IMR-90 (cell line): ENCODE data around the gene BEGAIN. TPM values are rescaled to one million over a fixed set of nuclear protein-coding genes. Genes with fewer than 3 reads are reported as not detected.

Source experiments
- ATAC-seq: fragments of 200-7000 bp; cut with Tn5 transposase; 2 replicates; pipeline ENCODE4 v1.9.1; 2020; ENCODE audit warnings: low read depth, mild to moderate bottlenecking, moderate library complexity
- BruUV-seq: library from RNA; stranded (reverse); fragments of 400-500 nt; replicated peaks from 2 replicates; lab custom pipeline; 2021; lab: Mats Ljungman, UMichigan
- CTCF ChIA-PET: fragments of 300-600 bp; formaldehyde crosslinking; extraction: SDS; loops from one replicate; lab custom pipeline; 2021; ENCODE audit warnings: antibody characterized with exemption; lab: Yijun Ruan, JAX
- POLR2A ChIA-PET: fragments of 300-600 bp; sonication (Branson Sonifier 250); formaldehyde crosslinking; loops from one replicate; lab custom pipeline; 2022; ENCODE audit warnings: antibody characterized with exemption; ENCODE audit not compliant: unreplicated experiment; lab: Charles Lee
- DNase-seq: peaks from one replicate; pipeline ENCODE4 v3.0.0; 2013
- H2AFZ ChIP-seq: replicated peaks from 2 replicates; pipeline ENCODE3; 2013; ENCODE audit warnings: low read length, mild to moderate bottlenecking; ENCODE audit not compliant: poor library complexity
- H2AK5ac ChIP-seq: 2 replicates; pipeline ENCODE4 v1.6.1; 2013; ENCODE audit warnings: low read depth, low read length, inconsistent platforms
- H2AK9ac ChIP-seq: replicated peaks from 2 replicates; pipeline ENCODE3; 2013; ENCODE audit warnings: mild to moderate bottlenecking, low read depth, low read length, moderate library complexity; ENCODE audit not compliant: poor library complexity
- H2BK120ac ChIP-seq: 2 replicates; pipeline ENCODE4 v1.6.1; 2013; ENCODE audit warnings: low read depth, low read length, inconsistent platforms
- H2BK15ac ChIP-seq: 3 replicates; pipeline ENCODE4 v1.6.1; 2013; ENCODE audit warnings: low read depth, low read length, inconsistent platforms
- H2BK20ac ChIP-seq: 2 replicates; pipeline ENCODE4 v1.6.1; 2013; ENCODE audit warnings: low read depth, mild to moderate bottlenecking, inconsistent platforms, low read length, moderate library complexity
- H2BK5ac ChIP-seq: 2 replicates; pipeline ENCODE4 v1.6.1; 2013; ENCODE audit warnings: mild to moderate bottlenecking, low read depth, low read length, inconsistent platforms; ENCODE audit not compliant: poor library complexity, severe bottlenecking
- H3K14ac ChIP-seq: replicated peaks from 2 replicates; pipeline ENCODE4 v1.6.1; 2013; ENCODE audit warnings: low read depth, low read length, inconsistent platforms
- H3K18ac ChIP-seq: 2 replicates; pipeline ENCODE4 v1.6.1; 2013; ENCODE audit warnings: low read depth, low read length, control low read depth
- H3K23ac ChIP-seq: 2 replicates; pipeline ENCODE4 v1.6.1; 2013; ENCODE audit warnings: low read depth, low read length, inconsistent platforms
- H3K27ac ChIP-seq: 2 replicates; pipeline ENCODE4 v1.5.1; 2013; ENCODE audit warnings: mild to moderate bottlenecking, control low read depth, low read length; ENCODE audit not compliant: insufficient read depth
- H3K27me3 ChIP-seq: 2 replicates; pipeline ENCODE4 v1.6.1; 2013; ENCODE audit warnings: low read length; ENCODE audit not compliant: control insufficient read depth, insufficient read depth
- H3K36me3 ChIP-seq: 2 replicates; pipeline ENCODE4 v1.6.1; 2013; ENCODE audit warnings: low read length, mixed read lengths; ENCODE audit not compliant: control insufficient read depth, insufficient read depth
- H3K4ac ChIP-seq: 2 replicates; pipeline ENCODE4 v1.6.1; 2013; ENCODE audit warnings: low read depth, low read length, inconsistent platforms
- H3K4me1 ChIP-seq: 2 replicates; pipeline ENCODE4 v1.6.1; 2013; ENCODE audit warnings: low read length, mixed read lengths; ENCODE audit not compliant: control insufficient read depth, insufficient read depth
- H3K4me2 ChIP-seq: 2 replicates; pipeline ENCODE4 v1.6.1; 2013; ENCODE audit warnings: low read depth, mild to moderate bottlenecking, control low read depth, low read length, moderate library complexity
- H3K4me3 ChIP-seq: 2 replicates; pipeline ENCODE4 v1.5.1; 2013; ENCODE audit warnings: low read depth, mild to moderate bottlenecking, control low read depth, low read length, moderate library complexity; ENCODE audit not compliant: insufficient read depth
- H3K56ac ChIP-seq: 2 replicates; pipeline ENCODE4 v1.6.1; 2013; ENCODE audit warnings: low read length, inconsistent platforms; ENCODE audit not compliant: insufficient read depth; ENCODE audit errors: extremely low read depth
- H3K79me1 ChIP-seq, 2 experiments: 2 replicates each; pipeline ENCODE4 v1.6.1; 2013; ENCODE audit warnings: low read length in 2 of 2, inconsistent platforms in 1 of 2, low read depth in 1 of 2
- H3K9ac ChIP-seq: 2 replicates; pipeline ENCODE4 v1.6.1; 2013; ENCODE audit warnings: low read depth, low read length, control low read depth
- H3K9me1 ChIP-seq: 2 replicates; pipeline ENCODE4 v1.6.1; 2013; ENCODE audit warnings: low read length, inconsistent platforms; ENCODE audit not compliant: insufficient read depth
- H3K9me3 ChIP-seq: 2 replicates; pipeline ENCODE4 v1.6.1; 2013; ENCODE audit warnings: low read length; ENCODE audit not compliant: control insufficient read depth, insufficient read depth
- H4K20me1 ChIP-seq: 2 replicates; pipeline ENCODE4 v1.6.1; 2013; ENCODE audit warnings: low read length, inconsistent platforms; ENCODE audit not compliant: insufficient read depth
- H4K5ac ChIP-seq: 2 replicates; pipeline ENCODE4 v1.6.1; 2013; ENCODE audit warnings: mild to moderate bottlenecking, low read depth, low read length, control low read depth
- H4K8ac ChIP-seq, 2 experiments: 2 replicates each; pipeline ENCODE4 v1.6.1; 2013; ENCODE audit warnings: low read depth in 2 of 2, low read length in 2 of 2, control low read depth in 1 of 2, inconsistent platforms in 1 of 2
- H4K91ac ChIP-seq: 2 replicates; pipeline ENCODE4 v1.6.1; 2013; ENCODE audit warnings: low read depth, low read length, inconsistent platforms; ENCODE audit not compliant: insufficient read depth
- BHLHE40 ChIP-seq: fragments of 150-350 bp; IDR thresholded peaks from 2 replicates; pipeline ENCODE4 v1.6.1; 2016; ENCODE audit warnings: mild to moderate bottlenecking, low read depth, low read length
- CEBPB ChIP-seq: IDR thresholded peaks from 2 replicates; pipeline ENCODE4 v1.6.1; 2012; ENCODE audit warnings: low read depth, low read length, improper control_type of control experiment
- CHD1 ChIP-seq: IDR thresholded peaks from 2 replicates; pipeline ENCODE4 v1.6.1; 2012; ENCODE audit warnings: low read depth, low read length, improper control_type of control experiment
- CTCF ChIP-seq: conservative IDR thresholded peaks from 2 replicates; pipeline ENCODE4 v1.5.1; 2012; ENCODE audit warnings: mild to moderate bottlenecking, low read depth, low read length, improper control_type of control experiment
- ELK1 ChIP-seq: fragments of 150-350 bp; IDR thresholded peaks from 2 replicates; pipeline ENCODE4 v1.6.1; 2016; ENCODE audit warnings: low read depth, mild to moderate bottlenecking, low read length, moderate library complexity, borderline replicate concordance
- FOS ChIP-seq: fragments of 150-350 bp; IDR thresholded peaks from 2 replicates; pipeline ENCODE4 v1.6.1; 2016; ENCODE audit warnings: low read depth, low read length
- MAFK ChIP-seq: IDR thresholded peaks from 2 replicates; pipeline ENCODE4 v1.6.1; 2012; ENCODE audit warnings: low read depth, low read length, improper control_type of control experiment
- MAZ ChIP-seq: IDR thresholded peaks from 2 replicates; pipeline ENCODE4 v1.6.1; 2012; ENCODE audit warnings: low read depth, mild to moderate bottlenecking, low read length, improper control_type of control experiment, moderate library complexity, borderline replicate concordance
- MXI1 ChIP-seq: IDR thresholded peaks from 2 replicates; pipeline ENCODE4 v1.6.1; 2012; ENCODE audit warnings: low read depth, mild to moderate bottlenecking, low read length, moderate library complexity, borderline replicate concordance
- NFE2L2 ChIP-seq: fragments of 150-350 bp; IDR thresholded peaks from 2 replicates; pipeline ENCODE4 v1.6.1; 2016; ENCODE audit warnings: low read depth, mild to moderate bottlenecking, low read length
- POLR2A ChIP-seq: IDR thresholded peaks from 2 replicates; pipeline ENCODE4 v1.6.1; 2012; ENCODE audit warnings: mild to moderate bottlenecking, low read depth, low read length
- RAD21 ChIP-seq: IDR thresholded peaks from 2 replicates; pipeline ENCODE4 v1.6.1; 2012; ENCODE audit warnings: low read length, improper control_type of control experiment
- RCOR1 ChIP-seq: IDR thresholded peaks from 2 replicates; pipeline ENCODE4 v1.6.1; 2012; ENCODE audit warnings: mild to moderate bottlenecking, low read length, improper control_type of control experiment; ENCODE audit not compliant: insufficient replicate concordance
- RFX5 ChIP-seq: IDR thresholded peaks from 2 replicates; pipeline ENCODE4 v1.8.0; 2012; ENCODE audit warnings: low read depth, mild to moderate bottlenecking, low read length, moderate library complexity
- SMC3 ChIP-seq: fragments of 150-350 bp; IDR thresholded peaks from 2 replicates; pipeline ENCODE4 v1.6.1; 2016; ENCODE audit warnings: low read depth, mild to moderate bottlenecking, antibody characterized with exemption, low read length, moderate library complexity
- USF2 ChIP-seq: fragments of 150-350 bp; IDR thresholded peaks from 2 replicates; pipeline ENCODE4 v1.6.1; 2017; ENCODE audit warnings: mild to moderate bottlenecking, antibody characterized with exemption, low read length, low read depth
- WGBS, 2 experiments: methylation state at CpG; one replicate each; pipeline versions ENCODE4 v1.1.5 to v1.1.7; 2013; ENCODE audit warnings: missing lambda C conversion rate in 2 of 2; ENCODE audit not compliant: insufficient read length in 1 of 2; ENCODE audit errors: extremely low coverage in 2 of 2; 5-methylcytosine and 5-hydroxymethylcytosine counted together
- dilution Hi-C: fragments of 300-500 bp; cut with HindIII; formaldehyde crosslinking; loops from one replicate; pipeline ENCODE4 v1.14.3; 2018; ENCODE audit warnings: low sequenced_read_pairs; ENCODE audit not compliant: unreplicated experiment
- in situ Hi-C: fragments of 300-500 bp; cut with MboI; formaldehyde crosslinking; loops from 3 replicates; pipeline ENCODE4 v1.14.3; 2019; ENCODE audit warnings: low sequenced_read_pairs, inconsistent platforms, mixed read lengths
- intact Hi-C: fragments of 100-400 bp; cut with micrococcal nuclease; formaldehyde crosslinking; loops from 2 replicates; pipeline ENCODE4 v1.10.0; 2022
- polyA plus RNA-seq, 3 experiments: library from polyadenylated mRNA; depleted of rRNA; stranded (reverse); fragments of >200 nt; gene quantifications; 2 replicates each; pipeline ENCODE4 v1.2.3, GENCODE V29; 2012; ENCODE audit warnings: low replicate concordance in 1 of 3
- total RNA-seq: library from RNA; depleted of rRNA; stranded (reverse); fragments of >200 nt; gene quantifications from 2 replicates; pipeline ENCODE4 v1.2.3, GENCODE V29; 2012

The BEGAIN gene
- total and polyA plus RNA-seq, 2 of the 4 experiments (the other 2 are of a cell fraction), result 0.18 to 0.99 TPM

GRCh38 chr14:100623961-100624360 lies 36.7 kb upstream of the BEGAIN start:
- Histone ChIP-seq H3K27me3 (peaks cover 66% of the 10 kb centered on the region), H2BK20ac (no peak overlapping the region), H4K20me1 (no peaks in the 10 kb centered on the region), H2BK120ac (no peak overlapping the region), H3K36me3 (no peaks in the 10 kb centered on the region), H2BK15ac (no peak overlapping the region), H4K5ac (no peak overlapping the region), H3K4me3 (no peak overlapping the region), H3K9me1 (no peaks in the 10 kb centered on the region), H3K14ac (no peak overlapping the region), H3K4me1 (no peaks in the 10 kb centered on the region), H3K56ac (no peak overlapping the region), H3K79me1 (no peaks in the 10 kb centered on the region), H3K9ac (no peak overlapping the region), H3K4me2 (no peak overlapping the region), H2AK9ac (no peak overlapping the region), H2BK5ac (no peak overlapping the region), H4K8ac (no peak overlapping the region), H3K9me3 (peaks cover 2% of the 10 kb centered on the region), H3K18ac (no peak overlapping the region), H3K4ac (no peak overlapping the region), H2AK5ac (no peak overlapping the region), H3K23ac (no peak overlapping the region), H2AFZ (no peak overlapping the region), H4K91ac (no peak overlapping the region), H3K27ac (no peak overlapping the region)
- ChIA-PET POLR2A (no interaction called here), CTCF (no interaction called here)
- intact Hi-C loops, result no loop called here
- DNase-seq (no peak), ATAC-seq (no peak)
- in situ Hi-C loops, result no loop called here
- dilution Hi-C loops, result no loop called here
- WGBS, 2 experiments, result 80% methylated on average over 5 of the region's 8 CpGs; no CpG with 5 or more reads in 1 of the 2 experiments
- no TSS peak for BruUV-seq
- TF ChIP-seq ELK1, result no peak
- TF ChIP-seq CHD1, result no peak
- no peak for TF ChIP-seq RFX5
- no peak for TF ChIP-seq CEBPB
- no peak for TF ChIP-seq CTCF
- no peak for TF ChIP-seq FOS
- no peak for TF ChIP-seq MAZ
- TF ChIP-seq NFE2L2, result no peak
- no peak for TF ChIP-seq RAD21
- TF ChIP-seq MXI1, result no peak
- no peak for TF ChIP-seq POLR2A
- no peak for TF ChIP-seq MAFK
- TF ChIP-seq RCOR1, result no peak
- TF ChIP-seq SMC3, result no peak
- TF ChIP-seq BHLHE40, result no peak
- no peak for TF ChIP-seq USF2
